DND-41 (cell line): Measurements from ENCODE around the gene COL23A1.

Source experiments
- ATAC-seq: fragments of 200-7000 bp; cut with Tn5 transposase; 3 replicates; pipeline ENCODE4 v1.9.1; 2021; ENCODE audit warnings: low read depth; ENCODE audit not compliant: insufficient read depth
- DNase-seq: peaks from one replicate; pipeline ENCODE4 v3.0.0-alpha.2; 2020
- H2AFZ ChIP-seq: 2 replicates; pipeline ENCODE4 v1.6.0; 2012; ENCODE audit warnings: low read depth, low read length
- H3K27ac ChIP-seq: 2 replicates; pipeline ENCODE4 v1.5.1; 2012; ENCODE audit warnings: low read length, inconsistent platforms
- H3K27me3 ChIP-seq: fragments of 200-600 bp; sonication (generic); 2 replicates; pipeline ENCODE4 v1.6.0; 2012; ENCODE audit warnings: low read length, mild to moderate bottlenecking, inconsistent platforms; ENCODE audit not compliant: insufficient read depth, poor library complexity
- H3K36me3 ChIP-seq: 2 replicates; pipeline ENCODE4 v1.5.1; 2012; ENCODE audit warnings: low read length, inconsistent platforms; ENCODE audit not compliant: insufficient read depth
- H3K4me1 ChIP-seq: 2 replicates; pipeline ENCODE4 v1.5.1; 2012; ENCODE audit warnings: mild to moderate bottlenecking, low read length; ENCODE audit not compliant: insufficient read depth
- H3K4me2 ChIP-seq: 2 replicates; pipeline ENCODE4 v1.6.0; 2012; ENCODE audit warnings: mild to moderate bottlenecking, moderate library complexity, low read length, inconsistent platforms; ENCODE audit not compliant: insufficient read depth
- H3K4me3 ChIP-seq, 2 experiments: fragments of 200-600 bp in 1 of 2; shearing (Covaris generic) in 1 of 2; 2 replicates each; pipeline ENCODE4 v1.5.1; 2012 to 2016; ENCODE audit warnings: inconsistent platforms in 2 of 2, low read length in 2 of 2, mild to moderate bottlenecking in 2 of 2, low read depth in 1 of 2, moderate library complexity in 1 of 2
- H3K79me2 ChIP-seq: 2 replicates; pipeline ENCODE4 v1.6.0; 2012; ENCODE audit warnings: low read length, inconsistent platforms; ENCODE audit not compliant: insufficient read depth
- H3K9ac ChIP-seq: 2 replicates; pipeline ENCODE4 v1.6.0; 2012; ENCODE audit warnings: low read depth, mild to moderate bottlenecking, inconsistent platforms, low read length, moderate library complexity
- H3K9me3 ChIP-seq: 2 replicates; pipeline ENCODE4 v1.5.1; 2012; ENCODE audit warnings: low read length, moderate library complexity, mild to moderate bottlenecking, inconsistent platforms; ENCODE audit not compliant: insufficient read depth, severe bottlenecking
- H4K20me1 ChIP-seq: 2 replicates; pipeline ENCODE4 v1.6.0; 2012; ENCODE audit warnings: low read length; ENCODE audit not compliant: insufficient read depth
- EZH2 ChIP-seq: IDR thresholded peaks from 3 replicates; pipeline ENCODE4 v1.6.1; 2012; ENCODE audit warnings: borderline replicate concordance, low read depth, mild to moderate bottlenecking, moderate library complexity, low read length, inconsistent platforms; ENCODE audit not compliant: severe bottlenecking
- TF ChIP-seq, protein P1 (sequence below): IDR thresholded peaks from 2 replicates; pipeline ENCODE4 v1.5.1; 2012; ENCODE audit warnings: borderline replicate concordance, low read length, moderate library complexity, mild to moderate bottlenecking; ENCODE audit not compliant: poor library complexity, severe bottlenecking; ENCODE audit errors: extremely low read depth

Gene COL23A1

DNA sequence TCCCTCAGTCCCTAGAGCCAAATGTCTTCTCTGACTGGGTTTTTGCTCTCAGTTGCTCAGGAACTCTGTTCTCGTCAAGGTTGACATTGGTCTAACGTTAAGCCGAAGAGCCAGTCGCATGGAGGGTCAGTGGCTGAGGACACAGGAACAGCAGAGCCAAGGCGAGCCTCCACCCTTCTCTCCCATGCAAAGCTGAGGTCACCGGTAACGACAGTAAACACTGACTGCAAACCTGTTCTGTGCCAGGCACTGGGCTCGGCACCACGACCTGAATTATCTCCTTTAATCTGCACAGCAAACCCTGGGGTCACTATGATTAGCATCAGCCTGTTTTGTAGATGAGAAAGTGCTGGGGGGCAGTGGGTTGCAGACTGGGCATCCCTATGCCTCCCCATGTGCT is 171.0 kb downstream of the COL23A1 start:
- H3K36me3 ChIP-seq, result no peaks in the 10 kb centered on the region
- no peaks in the 10 kb centered on the region for H3K4me1 ChIP-seq
- no peak overlapping the region for H3K4me3 ChIP-seq
- DNase-seq (no peak), ATAC-seq (no peak)
- no peaks in the 10 kb centered on the region for H3K79me2 ChIP-seq
- no peak overlapping the region for H3K9ac ChIP-seq
- H2AFZ ChIP-seq, result no peak overlapping the region
- TF ChIP-seq, protein P1, sequence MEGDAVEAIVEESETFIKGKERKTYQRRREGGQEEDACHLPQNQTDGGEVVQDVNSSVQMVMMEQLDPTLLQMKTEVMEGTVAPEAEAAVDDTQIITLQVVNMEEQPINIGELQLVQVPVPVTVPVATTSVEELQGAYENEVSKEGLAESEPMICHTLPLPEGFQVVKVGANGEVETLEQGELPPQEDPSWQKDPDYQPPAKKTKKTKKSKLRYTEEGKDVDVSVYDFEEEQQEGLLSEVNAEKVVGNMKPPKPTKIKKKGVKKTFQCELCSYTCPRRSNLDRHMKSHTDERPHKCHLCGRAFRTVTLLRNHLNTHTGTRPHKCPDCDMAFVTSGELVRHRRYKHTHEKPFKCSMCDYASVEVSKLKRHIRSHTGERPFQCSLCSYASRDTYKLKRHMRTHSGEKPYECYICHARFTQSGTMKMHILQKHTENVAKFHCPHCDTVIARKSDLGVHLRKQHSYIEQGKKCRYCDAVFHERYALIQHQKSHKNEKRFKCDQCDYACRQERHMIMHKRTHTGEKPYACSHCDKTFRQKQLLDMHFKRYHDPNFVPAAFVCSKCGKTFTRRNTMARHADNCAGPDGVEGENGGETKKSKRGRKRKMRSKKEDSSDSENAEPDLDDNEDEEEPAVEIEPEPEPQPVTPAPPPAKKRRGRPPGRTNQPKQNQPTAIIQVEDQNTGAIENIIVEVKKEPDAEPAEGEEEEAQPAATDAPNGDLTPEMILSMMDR, result no peak
- TF ChIP-seq EZH2, result no peak
- no peaks in the 10 kb centered on the region for H3K9me3 ChIP-seq
- H3K27me3 ChIP-seq, result no peaks in the 10 kb centered on the region
- no peak overlapping the region for H3K4me2 ChIP-seq
- H3K27ac ChIP-seq, result no peak overlapping the region
- H4K20me1 ChIP-seq, result no peaks in the 10 kb centered on the region

DNA sequence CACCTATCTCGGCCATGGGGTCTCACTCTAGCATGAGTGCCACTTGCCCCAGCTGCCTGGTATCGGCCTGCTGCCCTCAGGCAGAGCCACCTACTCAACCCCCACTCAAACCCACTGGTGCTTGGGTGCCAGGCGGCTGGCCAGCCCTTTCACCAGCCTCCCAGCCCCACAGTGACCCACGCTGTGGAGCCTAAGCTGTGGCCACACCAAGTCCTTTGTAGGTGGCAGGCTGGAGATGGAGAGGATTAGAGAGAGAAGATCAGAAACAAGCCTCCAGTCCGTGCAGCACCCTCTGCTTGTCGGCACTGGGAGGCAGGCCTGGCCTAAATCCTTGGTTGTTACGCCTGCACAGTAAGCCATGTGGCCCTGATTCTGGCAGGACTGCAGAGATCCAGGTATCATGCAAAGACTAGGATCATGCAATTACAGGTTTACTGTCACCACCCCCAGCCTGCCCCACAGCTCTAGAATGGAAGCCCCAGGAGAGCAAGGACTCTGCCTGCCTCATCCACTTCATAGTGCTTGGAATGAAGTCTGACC is 171.7 kb downstream of the COL23A1 start:
- H4K20me1 ChIP-seq, result no peaks in the 10 kb centered on the region
- no peaks in the 10 kb centered on the region for H3K27me3 ChIP-seq
- H3K4me3 ChIP-seq, result no peak overlapping the region
- no peak overlapping the region for H3K27ac ChIP-seq
- H2AFZ ChIP-seq, result no peak overlapping the region
- no peak overlapping the region for H3K4me2 ChIP-seq
- no peaks in the 10 kb centered on the region for H3K4me1 ChIP-seq
- no peaks in the 10 kb centered on the region for H3K9me3 ChIP-seq
- DNase-seq, result no peak
- H3K9ac ChIP-seq, result no peak overlapping the region
- H3K79me2 ChIP-seq, result no peaks in the 10 kb centered on the region
- TF ChIP-seq EZH2, result no peak
- TF ChIP-seq, protein P1, result no peak
- H3K36me3 ChIP-seq, result no peaks in the 10 kb centered on the region
- no peak for ATAC-seq

DNA sequence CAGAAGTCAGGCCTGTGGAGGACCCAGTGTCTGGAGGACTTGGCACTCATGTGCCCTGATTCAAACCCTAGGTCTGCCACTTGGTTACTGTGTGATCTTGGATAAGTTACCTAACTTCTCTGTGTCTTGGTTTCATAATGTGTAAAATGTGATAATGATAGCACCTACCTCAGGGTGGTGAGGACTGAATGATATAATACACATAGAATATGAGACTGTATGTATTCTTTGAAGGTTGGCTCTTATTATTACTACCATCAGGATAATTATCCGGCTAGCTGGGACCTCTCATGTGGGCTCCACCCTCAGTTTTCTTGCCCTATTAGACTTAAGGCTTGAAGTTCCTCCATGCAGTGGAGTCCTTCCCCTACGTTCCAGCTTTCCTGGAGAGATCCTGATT is 172.2 kb downstream of the COL23A1 start:
- Histone ChIP-seq H3K9ac (no peak overlapping the region), H3K79me2 (no peaks in the 10 kb centered on the region), H3K4me2 (no peak overlapping the region), H3K4me3 (no peak overlapping the region), H3K27ac (no peak overlapping the region), H3K4me1 (no peaks in the 10 kb centered on the region), H3K9me3 (no peaks in the 10 kb centered on the region), H3K36me3 (no peaks in the 10 kb centered on the region), H4K20me1 (no peaks in the 10 kb centered on the region), H3K27me3 (no peaks in the 10 kb centered on the region), H2AFZ (no peak overlapping the region)
- TF ChIP-seq EZH2, result no peak
- TF ChIP-seq, protein P1, result no peak
- ATAC-seq, result no peak
- no peak for DNase-seq

DNA sequence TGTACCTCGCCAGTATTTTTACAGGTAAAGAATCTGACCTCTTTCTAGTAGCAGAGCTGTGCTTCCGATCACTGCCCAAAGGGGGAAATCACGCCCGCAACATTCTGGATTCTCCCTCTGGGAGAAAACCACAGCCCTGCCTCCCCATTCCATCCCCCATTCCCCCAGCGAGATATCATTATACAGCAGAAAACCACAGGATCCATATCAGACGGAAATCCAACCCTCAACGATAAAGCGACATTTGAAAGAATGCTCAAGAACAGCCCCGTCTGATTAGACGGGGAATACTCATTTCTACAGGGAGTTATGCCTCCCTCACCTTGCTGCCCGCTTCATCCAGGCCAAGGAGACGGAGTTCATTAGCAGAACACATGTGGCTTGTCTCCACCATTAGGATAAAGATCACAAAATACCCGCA is 172.8 kb downstream of the COL23A1 start:
- Histone ChIP-seq H3K4me2 (no peak overlapping the region), H3K27ac (no peak overlapping the region), H2AFZ (no peak overlapping the region), H4K20me1 (no peaks in the 10 kb centered on the region), H3K27me3 (no peaks in the 10 kb centered on the region), H3K4me3 (no peak overlapping the region), H3K9me3 (no peaks in the 10 kb centered on the region), H3K79me2 (no peaks in the 10 kb centered on the region), H3K4me1 (no peaks in the 10 kb centered on the region), H3K9ac (no peak overlapping the region), H3K36me3 (no peaks in the 10 kb centered on the region)
- ATAC-seq (no peak), DNase-seq (no peak)
- TF ChIP-seq, protein P1, result no peak
- TF ChIP-seq EZH2, result no peak
